Measurements from ENCODE around the gene ANKRD10. TPM values are rescaled to one million over a fixed set of nuclear protein-coding genes. Genes with fewer than 3 reads are reported as not detected.
A peak's percentile ranks its signal among the peaks of the same experiment; 100 is the strongest.

ANKRD10 gene
- total and polyA plus RNA-seq, 2 experiments from 2014 or later: 127 to 191 TPM

GRCh38 chr13:110914331-110915056 is 375 bp downstream of the ANKRD10 start:
- Histone ChIP-seq H3K27me3 (no peaks in the 10 kb centered on the region), H3K4me3 (peak overlapping the region; percentile 79), H3K4me1 (ENCODE audit: low read depth) (peaks cover 22% of the 10 kb centered on the region), H3K36me3 (no peaks in the 10 kb centered on the region), H3K27ac (peak overlapping the region; percentile 98), H3K9me3 (ENCODE audit: low read depth) (no peaks in the 10 kb centered on the region)
- DNase-seq (ENCODE audit: low read depth in 1 of 2, low spot score in 1 of 2): peak; percentile 86 to 89
- no peak for TF ChIP-seq CTCF (IDR thresholded peaks at IDR 0.05; ENCODE audit: low read depth, low read length)

- no peaks in the 10 kb centered on the region for H3K27me3 ChIP-seq
- peaks cover 27% of the 10 kb centered on the region for H3K4me1 ChIP-seq (ENCODE audit: low read depth)
- no peak for TF ChIP-seq CTCF (IDR thresholded peaks at IDR 0.05; ENCODE audit: low read depth, low read length)
- H3K4me3 ChIP-seq: peak overlapping the region; percentile 79
- H3K9me3 ChIP-seq (ENCODE audit: low read depth): no peaks in the 10 kb centered on the region
- H3K27ac ChIP-seq: peak overlapping the region; percentile 98
- H3K36me3 ChIP-seq: no peaks in the 10 kb centered on the region
- no peak for DNase-seq (ENCODE audit: low read depth in 1 of 2, low spot score in 1 of 2)
Measured at GRCh38 chr13:110914081-110914330, 863 bp downstream of the ANKRD10 start.

GRCh38 chr13:110913322-110914080 is 1.4 kb downstream of the ANKRD10 start:
- H3K4me3 ChIP-seq: peak overlapping the region; percentile 79
- peak overlapping the region; percentile 98 for H3K27ac ChIP-seq
- TF ChIP-seq CTCF (IDR thresholded peaks at IDR 0.05; ENCODE audit: low read depth, low read length): no peak
- peak in 1 of 2 donors; percentile 18 for DNase-seq (ENCODE audit: low read depth in 1 of 2, low spot score in 1 of 2)
- H3K36me3 ChIP-seq: no peaks in the 10 kb centered on the region
- H3K4me1 ChIP-seq (ENCODE audit: low read depth): peaks cover 27% of the 10 kb centered on the region
- no peaks in the 10 kb centered on the region for H3K9me3 ChIP-seq (ENCODE audit: low read depth)
- no peaks in the 10 kb centered on the region for H3K27me3 ChIP-seq

- DNase-seq (ENCODE audit: low read depth in 1 of 2, low spot score in 1 of 2): peak; percentile 39 to 78
- Histone ChIP-seq H3K27ac (peak overlapping the region; percentile 98), H3K36me3 (no peaks in the 10 kb centered on the region), H3K27me3 (no peaks in the 10 kb centered on the region), H3K9me3 (ENCODE audit: low read depth) (no peaks in the 10 kb centered on the region), H3K4me1 (ENCODE audit: low read depth) (peaks cover 29% of the 10 kb centered on the region), H3K4me3 (peak overlapping the region; percentile 79)
- no peak for TF ChIP-seq CTCF (IDR thresholded peaks at IDR 0.05; ENCODE audit: low read depth, low read length)
Measured at GRCh38 chr13:110912651-110913051, 2.2 kb downstream of the ANKRD10 start.

- Histone ChIP-seq H3K27me3 (no peaks in the 10 kb centered on the region), H3K9me3 (ENCODE audit: low read depth) (no peaks in the 10 kb centered on the region), H3K27ac (no peak overlapping the region), H3K4me1 (ENCODE audit: low read depth) (peaks cover 31% of the 10 kb centered on the region), H3K36me3 (no peaks in the 10 kb centered on the region), H3K4me3 (no peak overlapping the region)
- no peak for DNase-seq (ENCODE audit: low read depth in 1 of 2, low spot score in 1 of 2)
- no peak for TF ChIP-seq CTCF (IDR thresholded peaks at IDR 0.05; ENCODE audit: low read depth, low read length)
Measured at GRCh38 chr13:110911880-110912279, 3.0 kb downstream of the ANKRD10 start.

All from cardiac muscle cell (in vitro differentiated cells and primary cell).